ENCODE measurements around the gene SMIM12.

Gene SMIM12

DNA sequence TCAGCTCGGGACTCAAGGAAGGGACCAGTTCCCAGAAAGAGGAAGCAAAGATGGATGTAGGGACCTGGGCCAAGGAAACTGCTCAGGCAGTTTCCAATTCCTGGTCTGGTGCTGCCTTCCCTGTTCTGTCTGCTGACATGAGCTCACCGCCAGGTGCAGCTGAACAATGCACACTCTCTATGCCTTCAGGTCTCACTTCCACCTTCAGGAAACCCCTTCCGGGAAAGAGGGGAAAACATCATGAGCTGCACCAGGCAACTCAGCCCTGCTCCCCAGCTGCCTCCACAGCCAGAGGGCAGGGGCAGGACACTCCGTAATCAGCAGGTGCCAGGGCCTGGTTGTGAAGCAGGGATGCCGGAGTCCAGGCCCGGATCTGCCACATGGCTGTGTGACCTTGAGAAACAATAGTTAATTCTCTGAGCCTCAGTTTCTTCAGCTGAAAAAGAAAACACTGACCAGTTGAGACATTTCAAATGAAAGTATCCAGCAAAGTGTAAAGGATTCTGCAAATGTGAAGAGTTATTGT, 27.8 kb downstream of the SMIM12 start:
- no peak for ATAC-seq
- TF ChIP-seq, protein P1, sequence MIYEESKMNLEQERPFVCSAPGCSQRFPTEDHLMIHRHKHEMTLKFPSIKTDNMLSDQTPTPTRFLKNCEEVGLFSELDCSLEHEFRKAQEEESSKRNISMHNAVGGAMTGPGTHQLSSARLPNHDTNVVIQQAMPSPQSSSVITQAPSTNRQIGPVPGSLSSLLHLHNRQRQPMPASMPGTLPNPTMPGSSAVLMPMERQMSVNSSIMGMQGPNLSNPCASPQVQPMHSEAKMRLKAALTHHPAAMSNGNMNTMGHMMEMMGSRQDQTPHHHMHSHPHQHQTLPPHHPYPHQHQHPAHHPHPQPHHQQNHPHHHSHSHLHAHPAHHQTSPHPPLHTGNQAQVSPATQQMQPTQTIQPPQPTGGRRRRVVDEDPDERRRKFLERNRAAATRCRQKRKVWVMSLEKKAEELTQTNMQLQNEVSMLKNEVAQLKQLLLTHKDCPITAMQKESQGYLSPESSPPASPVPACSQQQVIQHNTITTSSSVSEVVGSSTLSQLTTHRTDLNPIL (CRISPR knock-in tag; IDR thresholded peaks at IDR 0.05; ENCODE audit: low read depth): no peak
- TF ChIP-seq RARB (CRISPR knock-in tag; IDR thresholded peaks at IDR 0.05): no peak
- TF ChIP-seq BACH2 (CRISPR knock-in tag; IDR thresholded peaks at IDR 0.05; ENCODE audit: borderline replicate concordance): no peak
- TF ChIP-seq OSR1 (CRISPR knock-in tag; IDR thresholded peaks at IDR 0.05): no peak
- no peak for TF ChIP-seq ZNF8 (CRISPR knock-in tag; IDR thresholded peaks at IDR 0.05)
- TF ChIP-seq ZFP3 (CRISPR knock-in tag; IDR thresholded peaks at IDR 0.05): no peak
- TF ChIP-seq PPARA (CRISPR knock-in tag; IDR thresholded peaks at IDR 0.05; ENCODE audit: borderline replicate concordance): no peak
- TF ChIP-seq GLIS3 (CRISPR knock-in tag; IDR thresholded peaks at IDR 0.05): no peak
- TF ChIP-seq TCF4 (CRISPR knock-in tag; IDR thresholded peaks at IDR 0.05; ENCODE audit: borderline replicate concordance): no peak
- no peak for TF ChIP-seq ZNF565 (CRISPR knock-in tag; conservative IDR thresholded peaks at IDR 0.05; ENCODE audit: low read depth)

DNA sequence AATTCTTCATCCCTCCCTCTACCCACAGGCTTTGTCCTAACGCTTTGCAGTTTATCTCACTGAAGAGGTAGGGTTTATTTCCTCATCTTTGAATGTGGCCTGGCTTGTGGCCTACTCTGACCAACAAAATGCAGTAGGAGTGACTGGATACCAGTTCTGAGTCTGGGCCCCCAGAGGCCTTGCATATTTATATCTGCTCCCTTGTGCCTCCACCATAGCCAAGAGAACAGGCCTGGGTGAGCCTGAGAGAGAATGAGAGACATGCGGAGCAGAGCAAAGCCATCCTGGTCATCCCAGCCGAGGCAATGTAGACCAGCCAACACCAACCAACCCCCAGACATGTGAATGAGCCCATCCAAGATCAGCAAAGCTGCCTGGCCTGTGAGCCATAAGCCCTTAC, 30.3 kb downstream of the SMIM12 start:
- TF ChIP-seq ESRRG (CRISPR knock-in tag; IDR thresholded peaks at IDR 0.05) (no peak), ISL1 (CRISPR knock-in tag; IDR thresholded peaks at IDR 0.05) (no peak), GLIS3 (CRISPR knock-in tag; IDR thresholded peaks at IDR 0.05) (no peak), PPARA (CRISPR knock-in tag; IDR thresholded peaks at IDR 0.05; ENCODE audit: borderline replicate concordance) (no peak), ZNF8 (CRISPR knock-in tag; IDR thresholded peaks at IDR 0.05) (no peak)
- no peak for ATAC-seq

DNA sequence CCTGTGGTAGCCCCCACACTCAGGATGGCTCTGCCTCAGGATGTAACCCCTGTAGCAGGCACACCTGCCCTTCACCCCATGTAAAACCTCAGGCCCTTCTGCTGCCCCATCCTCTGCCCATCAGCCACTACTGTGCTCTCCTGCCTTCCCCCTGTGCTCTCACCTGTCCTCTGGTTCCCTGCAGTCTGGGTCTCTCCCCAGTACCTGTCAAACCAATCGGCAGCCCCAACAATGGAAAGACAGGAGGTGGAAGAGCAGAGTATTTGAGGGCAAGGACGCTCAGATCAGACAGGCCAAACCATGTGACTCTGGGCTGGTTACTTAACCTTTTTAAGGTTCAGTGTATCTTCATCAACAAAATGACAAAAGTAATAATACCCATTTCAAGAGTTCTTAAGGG, 30.9 kb downstream of the SMIM12 start:
- TF ChIP-seq ESRRG (CRISPR knock-in tag; IDR thresholded peaks at IDR 0.05) (no peak), SNAI2 (CRISPR knock-in tag; IDR thresholded peaks at IDR 0.05) (no peak), ARNTL (CRISPR knock-in tag; IDR thresholded peaks at IDR 0.05; ENCODE audit: borderline replicate concordance, low read depth) (no peak), TOX (CRISPR knock-in tag; IDR thresholded peaks at IDR 0.05; ENCODE audit: borderline replicate concordance) (no peak), BACH2 (CRISPR knock-in tag; IDR thresholded peaks at IDR 0.05; ENCODE audit: borderline replicate concordance) (no peak), ZFP30 (CRISPR knock-in tag; IDR thresholded peaks at IDR 0.05) (no peak), ZNF8 (CRISPR knock-in tag; IDR thresholded peaks at IDR 0.05) (no peak), OSR1 (CRISPR knock-in tag; IDR thresholded peaks at IDR 0.05) (no peak), ZC3H10 (CRISPR knock-in tag; IDR thresholded peaks at IDR 0.05) (no peak), ZFP3 (CRISPR knock-in tag; IDR thresholded peaks at IDR 0.05) (no peak), PPARA (CRISPR knock-in tag; IDR thresholded peaks at IDR 0.05; ENCODE audit: borderline replicate concordance) (no peak), RARB (CRISPR knock-in tag; IDR thresholded peaks at IDR 0.05) (no peak), ZNF70 (CRISPR knock-in tag; IDR thresholded peaks at IDR 0.05) (no peak), ZNF565 (CRISPR knock-in tag; conservative IDR thresholded peaks at IDR 0.05; ENCODE audit: low read depth) (no peak), ISL1 (CRISPR knock-in tag; IDR thresholded peaks at IDR 0.05) (no peak), GLIS3 (CRISPR knock-in tag; IDR thresholded peaks at IDR 0.05) (no peak)
- TF ChIP-seq, protein P2, sequence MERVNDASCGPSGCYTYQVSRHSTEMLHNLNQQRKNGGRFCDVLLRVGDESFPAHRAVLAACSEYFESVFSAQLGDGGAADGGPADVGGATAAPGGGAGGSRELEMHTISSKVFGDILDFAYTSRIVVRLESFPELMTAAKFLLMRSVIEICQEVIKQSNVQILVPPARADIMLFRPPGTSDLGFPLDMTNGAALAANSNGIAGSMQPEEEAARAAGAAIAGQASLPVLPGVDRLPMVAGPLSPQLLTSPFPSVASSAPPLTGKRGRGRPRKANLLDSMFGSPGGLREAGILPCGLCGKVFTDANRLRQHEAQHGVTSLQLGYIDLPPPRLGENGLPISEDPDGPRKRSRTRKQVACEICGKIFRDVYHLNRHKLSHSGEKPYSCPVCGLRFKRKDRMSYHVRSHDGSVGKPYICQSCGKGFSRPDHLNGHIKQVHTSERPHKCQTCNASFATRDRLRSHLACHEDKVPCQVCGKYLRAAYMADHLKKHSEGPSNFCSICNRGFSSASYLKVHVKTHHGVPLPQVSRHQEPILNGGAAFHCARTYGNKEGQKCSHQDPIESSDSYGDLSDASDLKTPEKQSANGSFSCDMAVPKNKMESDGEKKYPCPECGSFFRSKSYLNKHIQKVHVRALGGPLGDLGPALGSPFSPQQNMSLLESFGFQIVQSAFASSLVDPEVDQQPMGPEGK (CRISPR knock-in tag; IDR thresholded peaks at IDR 0.05; ENCODE audit: borderline replicate concordance): no peak
- TF ChIP-seq, protein P3, sequence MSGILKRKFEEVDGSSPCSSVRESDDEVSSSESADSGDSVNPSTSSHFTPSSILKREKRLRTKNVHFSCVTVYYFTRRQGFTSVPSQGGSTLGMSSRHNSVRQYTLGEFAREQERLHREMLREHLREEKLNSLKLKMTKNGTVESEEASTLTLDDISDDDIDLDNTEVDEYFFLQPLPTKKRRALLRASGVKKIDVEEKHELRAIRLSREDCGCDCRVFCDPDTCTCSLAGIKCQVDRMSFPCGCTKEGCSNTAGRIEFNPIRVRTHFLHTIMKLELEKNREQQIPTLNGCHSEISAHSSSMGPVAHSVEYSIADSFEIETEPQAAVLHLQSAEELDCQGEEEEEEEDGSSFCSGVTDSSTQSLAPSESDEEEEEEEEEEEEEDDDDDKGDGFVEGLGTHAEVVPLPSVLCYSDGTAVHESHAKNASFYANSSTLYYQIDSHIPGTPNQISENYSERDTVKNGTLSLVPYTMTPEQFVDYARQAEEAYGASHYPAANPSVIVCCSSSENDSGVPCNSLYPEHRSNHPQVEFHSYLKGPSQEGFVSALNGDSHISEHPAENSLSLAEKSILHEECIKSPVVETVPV (CRISPR knock-in tag; IDR thresholded peaks at IDR 0.05): no peak
- TF ChIP-seq, protein P4, sequence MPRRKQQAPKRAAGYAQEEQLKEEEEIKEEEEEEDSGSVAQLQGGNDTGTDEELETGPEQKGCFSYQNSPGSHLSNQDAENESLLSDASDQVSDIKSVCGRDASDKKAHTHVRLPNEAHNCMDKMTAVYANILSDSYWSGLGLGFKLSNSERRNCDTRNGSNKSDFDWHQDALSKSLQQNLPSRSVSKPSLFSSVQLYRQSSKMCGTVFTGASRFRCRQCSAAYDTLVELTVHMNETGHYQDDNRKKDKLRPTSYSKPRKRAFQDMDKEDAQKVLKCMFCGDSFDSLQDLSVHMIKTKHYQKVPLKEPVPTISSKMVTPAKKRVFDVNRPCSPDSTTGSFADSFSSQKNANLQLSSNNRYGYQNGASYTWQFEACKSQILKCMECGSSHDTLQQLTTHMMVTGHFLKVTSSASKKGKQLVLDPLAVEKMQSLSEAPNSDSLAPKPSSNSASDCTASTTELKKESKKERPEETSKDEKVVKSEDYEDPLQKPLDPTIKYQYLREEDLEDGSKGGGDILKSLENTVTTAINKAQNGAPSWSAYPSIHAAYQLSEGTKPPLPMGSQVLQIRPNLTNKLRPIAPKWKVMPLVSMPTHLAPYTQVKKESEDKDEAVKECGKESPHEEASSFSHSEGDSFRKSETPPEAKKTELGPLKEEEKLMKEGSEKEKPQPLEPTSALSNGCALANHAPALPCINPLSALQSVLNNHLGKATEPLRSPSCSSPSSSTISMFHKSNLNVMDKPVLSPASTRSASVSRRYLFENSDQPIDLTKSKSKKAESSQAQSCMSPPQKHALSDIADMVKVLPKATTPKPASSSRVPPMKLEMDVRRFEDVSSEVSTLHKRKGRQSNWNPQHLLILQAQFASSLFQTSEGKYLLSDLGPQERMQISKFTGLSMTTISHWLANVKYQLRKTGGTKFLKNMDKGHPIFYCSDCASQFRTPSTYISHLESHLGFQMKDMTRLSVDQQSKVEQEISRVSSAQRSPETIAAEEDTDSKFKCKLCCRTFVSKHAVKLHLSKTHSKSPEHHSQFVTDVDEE (CRISPR knock-in tag; IDR thresholded peaks at IDR 0.05): no peak
- no peak for ATAC-seq
